ENCODE data around the gene SLC18A2.

DNA sequence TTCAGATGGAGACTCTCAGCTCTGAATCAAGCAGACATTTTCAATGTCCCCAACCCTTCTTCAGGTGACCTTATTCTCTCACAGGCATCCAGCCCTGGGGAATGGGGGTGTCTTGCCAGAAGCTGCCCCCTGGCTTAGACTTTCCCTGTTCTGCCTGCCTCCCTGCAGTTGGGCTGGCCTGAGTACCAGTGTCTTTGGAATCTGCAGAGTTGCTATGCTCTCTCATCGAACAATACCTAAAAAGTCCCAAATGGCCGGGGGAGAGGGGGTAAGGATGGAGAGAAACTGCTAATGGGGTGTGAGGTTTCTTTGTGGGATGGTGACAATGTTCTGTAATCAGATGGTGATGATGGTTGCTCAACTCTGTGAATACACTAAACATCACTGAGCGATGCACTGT lies 20.6 kb downstream of the SLC18A2 start:
- no peak for TF ChIP-seq POLR2AphosphoS5 (IDR thresholded peaks at IDR 0.05; ENCODE audit: low read depth, low read length)
- TF ChIP-seq, protein P1, sequence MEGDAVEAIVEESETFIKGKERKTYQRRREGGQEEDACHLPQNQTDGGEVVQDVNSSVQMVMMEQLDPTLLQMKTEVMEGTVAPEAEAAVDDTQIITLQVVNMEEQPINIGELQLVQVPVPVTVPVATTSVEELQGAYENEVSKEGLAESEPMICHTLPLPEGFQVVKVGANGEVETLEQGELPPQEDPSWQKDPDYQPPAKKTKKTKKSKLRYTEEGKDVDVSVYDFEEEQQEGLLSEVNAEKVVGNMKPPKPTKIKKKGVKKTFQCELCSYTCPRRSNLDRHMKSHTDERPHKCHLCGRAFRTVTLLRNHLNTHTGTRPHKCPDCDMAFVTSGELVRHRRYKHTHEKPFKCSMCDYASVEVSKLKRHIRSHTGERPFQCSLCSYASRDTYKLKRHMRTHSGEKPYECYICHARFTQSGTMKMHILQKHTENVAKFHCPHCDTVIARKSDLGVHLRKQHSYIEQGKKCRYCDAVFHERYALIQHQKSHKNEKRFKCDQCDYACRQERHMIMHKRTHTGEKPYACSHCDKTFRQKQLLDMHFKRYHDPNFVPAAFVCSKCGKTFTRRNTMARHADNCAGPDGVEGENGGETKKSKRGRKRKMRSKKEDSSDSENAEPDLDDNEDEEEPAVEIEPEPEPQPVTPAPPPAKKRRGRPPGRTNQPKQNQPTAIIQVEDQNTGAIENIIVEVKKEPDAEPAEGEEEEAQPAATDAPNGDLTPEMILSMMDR (IDR thresholded peaks at IDR 0.05; ENCODE audit: control extremely low read depth in 1 of 3, insufficient read depth in 1 of 3, low read depth in 1 of 3, low read length in 3 of 3) = no peak
- TF ChIP-seq POLR2A (IDR thresholded peaks at IDR 0.05; ENCODE audit: control extremely low read depth in 1 of 2, low read depth in 2 of 2, low read length in 2 of 2) = no peak
- TF ChIP-seq RFX5 (IDR thresholded peaks at IDR 0.05; ENCODE audit: borderline replicate concordance, low read depth, low read length) = no peak
- no peak for TF ChIP-seq SUZ12 (IDR thresholded peaks at IDR 0.05; ENCODE audit: low read length)
- TF ChIP-seq EZH2 (IDR thresholded peaks at IDR 0.05; ENCODE audit: low read depth, low read length, severe bottlenecking) = no peak
- TF ChIP-seq BCL11A (IDR thresholded peaks at IDR 0.05; ENCODE audit: low read depth in 2 of 2, low read length in 2 of 2) = no peak
